Prostate gland (tissue), 2 donors: ENCODE results near the gene SETD3.

ENCODE experiments used
- POLR2A ChIP-seq: fragments of 450-650 bp; IDR thresholded peaks from one replicate; pipeline ENCODE4 v1.6.1; 2016; ENCODE audit warnings: antibody characterized with exemption, mild to moderate bottlenecking
- POLR2AphosphoS5 ChIP-seq: sonication (generic); formaldehyde crosslinking; IDR thresholded peaks from one replicate; pipeline ENCODE4 v1.6.1; 2017; ENCODE audit warnings: antibody characterized with exemption
- TF ChIP-seq, protein P1 (sequence below), 4 experiments: fragments of 200-600 bp in 2 of 4; fragments of 450-650 bp in 2 of 4; sonication (generic) in 2 of 4; IDR thresholded peaks; 1 replicate in 3 of 4; 2 replicates in 1 of 4; pipeline ENCODE4 v1.5.1; 2016 to 2019; ENCODE audit warnings: antibody characterized with exemption in 4 of 4, mild to moderate bottlenecking in 2 of 4, moderate library complexity in 2 of 4

DNA sequence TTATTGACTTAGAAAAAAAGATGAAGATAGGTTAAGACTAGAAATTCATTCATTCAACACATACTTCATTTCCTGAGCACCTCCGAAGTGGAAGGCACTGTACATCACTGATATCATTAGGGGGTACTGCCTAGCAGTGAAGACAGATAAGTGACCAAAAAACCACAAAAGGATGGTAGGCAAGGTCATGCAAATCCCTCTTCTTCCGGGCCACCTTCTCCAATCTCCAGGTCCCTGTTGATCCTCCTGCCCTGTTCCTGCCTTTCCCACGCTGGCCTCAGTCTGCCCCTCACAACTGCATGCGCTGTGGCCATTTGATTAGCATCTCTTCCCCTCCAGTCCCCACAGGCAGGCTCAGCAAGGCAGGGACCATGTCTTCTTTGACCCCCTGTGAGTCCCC lies 60.8 kb downstream of the SETD3 start:
- TF ChIP-seq, protein P1, sequence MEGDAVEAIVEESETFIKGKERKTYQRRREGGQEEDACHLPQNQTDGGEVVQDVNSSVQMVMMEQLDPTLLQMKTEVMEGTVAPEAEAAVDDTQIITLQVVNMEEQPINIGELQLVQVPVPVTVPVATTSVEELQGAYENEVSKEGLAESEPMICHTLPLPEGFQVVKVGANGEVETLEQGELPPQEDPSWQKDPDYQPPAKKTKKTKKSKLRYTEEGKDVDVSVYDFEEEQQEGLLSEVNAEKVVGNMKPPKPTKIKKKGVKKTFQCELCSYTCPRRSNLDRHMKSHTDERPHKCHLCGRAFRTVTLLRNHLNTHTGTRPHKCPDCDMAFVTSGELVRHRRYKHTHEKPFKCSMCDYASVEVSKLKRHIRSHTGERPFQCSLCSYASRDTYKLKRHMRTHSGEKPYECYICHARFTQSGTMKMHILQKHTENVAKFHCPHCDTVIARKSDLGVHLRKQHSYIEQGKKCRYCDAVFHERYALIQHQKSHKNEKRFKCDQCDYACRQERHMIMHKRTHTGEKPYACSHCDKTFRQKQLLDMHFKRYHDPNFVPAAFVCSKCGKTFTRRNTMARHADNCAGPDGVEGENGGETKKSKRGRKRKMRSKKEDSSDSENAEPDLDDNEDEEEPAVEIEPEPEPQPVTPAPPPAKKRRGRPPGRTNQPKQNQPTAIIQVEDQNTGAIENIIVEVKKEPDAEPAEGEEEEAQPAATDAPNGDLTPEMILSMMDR (IDR thresholded peaks at IDR 0.05) = no peak
- TF ChIP-seq POLR2A (no peak), POLR2AphosphoS5 (no peak)
